ENCODE measurements around the gene FYCO1.

The FYCO1 gene

GRCh38 chr3:45968149-45968548, 27.5 kb downstream of the FYCO1 start:
- intact Hi-C loops (cut with DNase I; ENCODE audit: low total_unique reads), result no loop called here
- Histone ChIP-seq H3K36me3 (peaks cover 80 to 88% (median 84%) of the 10 kb centered on the region in 3 donors), H3K4me3 (no peak overlapping the region), H3K27me3 (no peaks in the 10 kb centered on the region), H3K9me3 (no peaks in the 10 kb centered on the region), H3K27ac (no peak overlapping the region), H3K4me1 (peaks cover 0 to 21% (median 14%) of the 10 kb centered on the region in 4 donors)
- TF ChIP-seq CTCF (IDR thresholded peaks at IDR 0.05), result no peak
- no peak for DNase-seq

- Histone ChIP-seq H3K27ac (no peak overlapping the region), H3K9me3 (no peaks in the 10 kb centered on the region), H3K4me3 (no peak overlapping the region), H3K36me3 (peaks cover 84 to 89% (median 88%) of the 10 kb centered on the region in 3 donors), H3K4me1 (peaks cover 0 to 21% (median 10%) of the 10 kb centered on the region in 4 donors), H3K27me3 (no peaks in the 10 kb centered on the region)
- no peak for DNase-seq
- intact Hi-C loops (cut with DNase I; ENCODE audit: low total_unique reads), result no loop called here
- TF ChIP-seq CTCF (IDR thresholded peaks at IDR 0.05), result no peak
Measured at GRCh38 chr3:45967724-45968123, 27.9 kb downstream of the FYCO1 start.

- H3K27me3 ChIP-seq, result no peaks in the 10 kb centered on the region
- no peaks in the 10 kb centered on the region for H3K9me3 ChIP-seq
- no peak for TF ChIP-seq CTCF (IDR thresholded peaks at IDR 0.05)
- no peak overlapping the region for H3K27ac ChIP-seq
- H3K4me3 ChIP-seq, result no peak overlapping the region
- peaks cover 90 to 91% (median 91%) of the 10 kb centered on the region in 3 donors for H3K36me3 ChIP-seq
- no peak for DNase-seq
- intact Hi-C loops (cut with DNase I; ENCODE audit: low total_unique reads), result no loop called here
- peaks cover 0 to 17% (median 5%) of the 10 kb centered on the region in 4 donors for H3K4me1 ChIP-seq
Measured at GRCh38 chr3:45966950-45967640, 28.5 kb downstream of the FYCO1 start.

GRCh38 chr3:45966371-45966791, 29.2 kb downstream of the FYCO1 start:
- intact Hi-C loops (cut with DNase I; ENCODE audit: low total_unique reads), result no loop called here
- Histone ChIP-seq H3K9me3 (no peaks in the 10 kb centered on the region), H3K4me3 (no peak overlapping the region), H3K27me3 (no peaks in the 10 kb centered on the region), H3K4me1 (peaks cover 0 to 17% (median 4%) of the 10 kb centered on the region in 4 donors), H3K27ac (no peak overlapping the region), H3K36me3 (peaks cover 91 to 98% (median 94%) of the 10 kb centered on the region in 3 donors)
- no peak for TF ChIP-seq CTCF (IDR thresholded peaks at IDR 0.05)
- no peak for DNase-seq

GRCh38 chr3:45965653-45966052, 30.0 kb downstream of the FYCO1 start:
- Histone ChIP-seq H3K27me3 (no peaks in the 10 kb centered on the region), H3K9me3 (no peaks in the 10 kb centered on the region), H3K4me1 (peaks cover 0 to 17% (median 4%) of the 10 kb centered on the region in 4 donors), H3K36me3 (peaks cover 97 to 100% (median 99%) of the 10 kb centered on the region in 3 donors), H3K4me3 (no peak overlapping the region), H3K27ac (no peak overlapping the region)
- no peak for TF ChIP-seq CTCF (IDR thresholded peaks at IDR 0.05)
- DNase-seq, result no peak
- intact Hi-C loops (cut with DNase I; ENCODE audit: low total_unique reads), result no loop called here

All from tibial artery (tissue), 4 donors.